ENCODE measurements around the gene PCNX2. TPM values are rescaled to one million over a fixed set of nuclear protein-coding genes. Genes with fewer than 3 reads are reported as not detected.
"Not testable (repeated sequence)": the region's sequence is repeated elsewhere in the genome, so short reads cannot be mapped to it uniquely, and the experiment has no call there.

Gene PCNX2
- total RNA-seq, 1 donor from 2014 or later = 4.9 TPM

- DNase-seq (ENCODE audit: low read depth, low spot score) = no peak
Measured at GRCh38 chr1:233170741-233171140, 124.8 kb downstream of the PCNX2 start.

GRCh38 chr1:233168384-233168783, 127.1 kb downstream of the PCNX2 start:
- DNase-seq (ENCODE audit: low read depth, low spot score) = no peak

GRCh38 chr1:233166896-233167295, 128.6 kb downstream of the PCNX2 start:
- no peak for DNase-seq (ENCODE audit: low read depth, low spot score)

GRCh38 chr1:233163696-233164095, 131.8 kb downstream of the PCNX2 start:
- no peak for DNase-seq (ENCODE audit: low read depth, low spot score)

GRCh38 chr1:233158322-233158721, 137.2 kb downstream of the PCNX2 start:
- no peak for DNase-seq (ENCODE audit: low read depth, low spot score)

- DNase-seq (ENCODE audit: low read depth, low spot score) = no peak
Measured at GRCh38 chr1:233157245-233157644, 138.3 kb downstream of the PCNX2 start.

- no peak for DNase-seq (ENCODE audit: low read depth, low spot score)
Measured at GRCh38 chr1:233151861-233152260, 143.7 kb downstream of the PCNX2 start.

- no peak for DNase-seq (ENCODE audit: low read depth, low spot score)
Measured at GRCh38 chr1:233144434-233144833, 151.1 kb downstream of the PCNX2 start.

- no peak for DNase-seq (ENCODE audit: low read depth, low spot score)
Measured at GRCh38 chr1:233143241-233143640, 152.3 kb downstream of the PCNX2 start.

- no peak for DNase-seq (ENCODE audit: low read depth, low spot score)
Measured at GRCh38 chr1:233140974-233141373, 154.6 kb downstream of the PCNX2 start.

- no peak for DNase-seq (ENCODE audit: low read depth, low spot score)
Measured at GRCh38 chr1:233140499-233140898, 155.0 kb downstream of the PCNX2 start.

GRCh38 chr1:233138788-233139585, 156.5 kb downstream of the PCNX2 start:
- no peak for DNase-seq (ENCODE audit: low read depth, low spot score)

GRCh38 chr1:233135833-233136232, 159.7 kb downstream of the PCNX2 start:
- no peak for DNase-seq (ENCODE audit: low read depth, low spot score)

GRCh38 chr1:233132445-233132844, 163.1 kb downstream of the PCNX2 start:
- no peak for DNase-seq (ENCODE audit: low read depth, low spot score)

- not testable (repeated sequence) for DNase-seq (ENCODE audit: low read depth, low spot score)
Measured at GRCh38 chr1:233129031-233129430, 166.5 kb downstream of the PCNX2 start.

GRCh38 chr1:233127157-233127556, 168.4 kb downstream of the PCNX2 start:
- DNase-seq (ENCODE audit: low read depth, low spot score) = no peak

GRCh38 chr1:233122779-233123178, 172.7 kb downstream of the PCNX2 start:
- DNase-seq (ENCODE audit: low read depth, low spot score) = no peak

GRCh38 chr1:233121947-233122559, 173.5 kb downstream of the PCNX2 start:
- DNase-seq (ENCODE audit: low read depth, low spot score) = peak; percentile 69

- DNase-seq (ENCODE audit: low read depth, low spot score) = no peak
Measured at GRCh38 chr1:233114860-233115259, 180.7 kb downstream of the PCNX2 start.

GRCh38 chr1:233114159-233114558, 181.4 kb downstream of the PCNX2 start:
- DNase-seq (ENCODE audit: low read depth, low spot score) = no peak

- peak; percentile 78 for DNase-seq (ENCODE audit: low read depth, low spot score)
Measured at GRCh38 chr1:233113009-233113879, 182.3 kb downstream of the PCNX2 start.
